ENCODE data around the gene TTC7B. TPM values are rescaled to one million over a fixed set of nuclear protein-coding genes. Genes with fewer than 3 reads are reported as not detected.

TTC7B gene
- total RNA-seq, 1 experiment from 2014 or later: 70.6 TPM

- Histone ChIP-seq H3K79me2 (ENCODE audit: insufficient read depth, low read length) (no peaks in the 10 kb centered on the region), H3K9me2 (ENCODE audit: insufficient read depth) (no peaks in the 10 kb centered on the region), H3K27ac (ENCODE audit: low read depth, low read length) (no peak overlapping the region), H3K4me3 (replicated peaks in 1 of 2; ENCODE audit: low read depth in 1 of 2, low read length in 2 of 2) (no peak overlapping the region), H3K9ac (ENCODE audit: low read length) (no peak overlapping the region), H4K20me1 (ENCODE audit: insufficient read depth) (no peaks in the 10 kb centered on the region), H2AFZ (ENCODE audit: low read depth, low read length, poor library complexity, severe bottlenecking) (no peak overlapping the region), H3K9me3 (ENCODE audit: control insufficient read depth in 1 of 2, insufficient read depth in 1 of 2, low read depth in 1 of 2, low read length in 2 of 2) (no peaks in the 10 kb centered on the region), H3K4me1 (ENCODE audit: control insufficient read depth in 1 of 2, insufficient read depth in 2 of 2, low read length in 2 of 2) (no peaks in the 10 kb centered on the region), H3K27me3 (ENCODE audit: insufficient read depth, low read length) (no peaks in the 10 kb centered on the region), H3K4me2 (ENCODE audit: low read length) (no peak overlapping the region), H3K36me3 (ENCODE audit: control insufficient read depth in 1 of 2, insufficient read depth in 2 of 2, low read length in 2 of 2) (no peaks in the 10 kb centered on the region)
- RAD21 ChIA-PET (ENCODE audit: low non-redundant PET in 1 of 2, low total read pairs in 2 of 2, uncharacterized antibody in 2 of 2, unreplicated experiment in 2 of 2): no interaction called here
- DNase-seq (ENCODE audit: low read depth, low spot score) (no peak), ATAC-seq (no peak)
- POLR2A ChIA-PET: interaction anchor here (1.1 kb wide), 1 partner anchor 17 kb away, joined by 4 read pairs; no protein-coding TSS in a partner anchor
- TF ChIP-seq SP1 (IDR thresholded peaks at IDR 0.05; ENCODE audit: low read depth) (no peak), YY1 (IDR thresholded peaks at IDR 0.05; ENCODE audit: extremely low read depth, insufficient replicate concordance, low read depth, low read length) (no peak)
- CTCF ChIA-PET: no interaction called here
- intact Hi-C loops (cut with micrococcal nuclease): no loop called here
- no TSS peak for BruUV-seq (replicated peaks)
Measured at GRCh38 chr14:90663140-90663539, 153.1 kb downstream of the TTC7B start.

GRCh38 chr14:90661866-90662265 is 154.4 kb downstream of the TTC7B start:
- H2AFZ ChIP-seq (ENCODE audit: low read depth, low read length, poor library complexity, severe bottlenecking): no peak overlapping the region
- no peak overlapping the region for H3K9ac ChIP-seq (ENCODE audit: low read length)
- ChIA-PET CTCF (no interaction called here), POLR2A (no interaction called here), RAD21 (ENCODE audit: low non-redundant PET in 1 of 2, low total read pairs in 2 of 2, uncharacterized antibody in 2 of 2, unreplicated experiment in 2 of 2) (no interaction called here)
- DNase-seq (ENCODE audit: low read depth, low spot score) (no peak), ATAC-seq (no peak)
- no peaks in the 10 kb centered on the region for H3K79me2 ChIP-seq (ENCODE audit: insufficient read depth, low read length)
- H3K4me1 ChIP-seq (ENCODE audit: control insufficient read depth in 1 of 2, insufficient read depth in 2 of 2, low read length in 2 of 2): no peaks in the 10 kb centered on the region
- no peak overlapping the region for H3K4me3 ChIP-seq (replicated peaks in 1 of 2; ENCODE audit: low read depth in 1 of 2, low read length in 2 of 2)
- H3K4me2 ChIP-seq (ENCODE audit: low read length): no peak overlapping the region
- BruUV-seq (replicated peaks): no TSS peak
- H3K9me2 ChIP-seq (ENCODE audit: insufficient read depth): no peaks in the 10 kb centered on the region
- H4K20me1 ChIP-seq (ENCODE audit: insufficient read depth): no peaks in the 10 kb centered on the region
- TF ChIP-seq TCF7L2 (IDR thresholded peaks at IDR 0.05; ENCODE audit: borderline replicate concordance, extremely low read depth, insufficient read depth, insufficient read length): no peak
- TF ChIP-seq EZH2phosphoT487 (IDR thresholded peaks at IDR 0.05; ENCODE audit: borderline replicate concordance): no peak
- no peak for TF ChIP-seq YY1 (IDR thresholded peaks at IDR 0.05; ENCODE audit: extremely low read depth, insufficient replicate concordance, low read depth, low read length)
- TF ChIP-seq POLR2A (IDR thresholded peaks at IDR 0.05; ENCODE audit: borderline replicate concordance, extremely low read depth, insufficient read depth, insufficient read length): no peak
- no peak for TF ChIP-seq ZFX (IDR thresholded peaks at IDR 0.05)
- no peak for TF ChIP-seq FOSL1 (IDR thresholded peaks at IDR 0.05; ENCODE audit: low read depth)
- TF ChIP-seq CTCF (IDR thresholded peaks at IDR 0.05 in 2 of 3, conservative IDR thresholded peaks at IDR 0.05 in 1 of 3; ENCODE audit: borderline replicate concordance in 1 of 3, insufficient read depth in 1 of 3, low read depth in 2 of 3, low read length in 2 of 3): no peak
- no peak for TF ChIP-seq EZH2 (IDR thresholded peaks at IDR 0.05)
- TF ChIP-seq JUND (IDR thresholded peaks at IDR 0.05): no peak
- no peak for TF ChIP-seq SRF (IDR thresholded peaks at IDR 0.05; ENCODE audit: low read depth)
- TF ChIP-seq CEBPB (IDR thresholded peaks at IDR 0.05; ENCODE audit: low read depth): no peak
- TF ChIP-seq EGR1 (IDR thresholded peaks at IDR 0.05; ENCODE audit: low read depth): no peak
- no peak for TF ChIP-seq ZNF274 (IDR thresholded peaks at IDR 0.05; ENCODE audit: low read depth, low read length)
- TF ChIP-seq SP1 (IDR thresholded peaks at IDR 0.05; ENCODE audit: low read depth): no peak
- intact Hi-C loops (cut with micrococcal nuclease): no loop called here
- H3K9me3 ChIP-seq (ENCODE audit: control insufficient read depth in 1 of 2, insufficient read depth in 1 of 2, low read depth in 1 of 2, low read length in 2 of 2): no peaks in the 10 kb centered on the region
- no peaks in the 10 kb centered on the region for H3K27me3 ChIP-seq (ENCODE audit: insufficient read depth, low read length)
- no peak overlapping the region for H3K27ac ChIP-seq (ENCODE audit: low read depth, low read length)
- H3K36me3 ChIP-seq (ENCODE audit: control insufficient read depth in 1 of 2, insufficient read depth in 2 of 2, low read length in 2 of 2): no peaks in the 10 kb centered on the region
